Measurements from ENCODE around the gene IFRD1. TPM values are rescaled to one million over a fixed set of nuclear protein-coding genes. Genes with fewer than 3 reads are reported as not detected.

Gene IFRD1
- total and polyA plus RNA-seq, 2 experiments from 2014 or later: 30.8 to 43.3 TPM

GRCh38 chr7:112421666-112422486 is 28.4 kb upstream of the IFRD1 start:
- DNase-seq (ENCODE audit: low read depth in 1 of 2, low spot score in 1 of 2): peak in 1 of 2 donors; percentile 30
- TF ChIP-seq CTCF (IDR thresholded peaks at IDR 0.05; ENCODE audit: low read depth, low read length): no peak
- no peaks in the 10 kb centered on the region for H3K4me1 ChIP-seq (ENCODE audit: low read depth)
- no peaks in the 10 kb centered on the region for H3K9me3 ChIP-seq (ENCODE audit: low read depth)
- H3K36me3 ChIP-seq: no peaks in the 10 kb centered on the region
- H3K27me3 ChIP-seq: no peaks in the 10 kb centered on the region
- no peak overlapping the region for H3K27ac ChIP-seq
- no peak overlapping the region for H3K4me3 ChIP-seq

DNA sequence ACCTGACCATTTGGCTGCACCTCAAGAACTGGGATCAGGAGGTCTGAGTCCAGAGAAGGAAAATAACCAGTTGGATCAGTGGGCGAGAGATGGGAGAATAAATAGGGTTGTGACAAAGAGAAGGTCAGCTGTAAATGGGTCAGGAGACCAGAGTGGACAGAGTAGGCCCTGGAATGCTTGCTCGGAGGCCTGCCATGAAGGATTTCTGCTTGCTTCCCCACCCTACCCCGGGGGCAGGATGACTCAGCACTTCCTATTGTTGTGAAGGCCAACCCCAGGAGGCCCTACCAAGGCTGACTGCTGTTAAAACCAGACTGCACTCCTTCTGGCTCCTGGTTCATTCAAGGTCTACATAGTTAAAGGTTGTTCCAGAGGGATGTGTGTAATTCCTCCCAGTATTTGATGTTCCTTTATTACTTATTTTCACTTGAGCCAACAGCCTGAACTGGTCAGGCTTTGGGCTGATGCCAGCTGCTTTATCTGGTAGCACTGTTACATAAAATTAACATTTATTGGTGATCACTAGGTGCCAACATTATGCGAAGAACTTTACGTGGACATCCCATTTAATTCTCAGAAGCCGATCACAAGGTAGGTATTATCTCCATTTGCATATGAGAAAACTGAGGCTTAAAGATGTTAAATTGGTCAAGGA is 27.3 kb upstream of the IFRD1 start:
- TF ChIP-seq CTCF (IDR thresholded peaks at IDR 0.05; ENCODE audit: low read depth, low read length): no peak
- Histone ChIP-seq H3K36me3 (no peaks in the 10 kb centered on the region), H3K4me1 (ENCODE audit: low read depth) (peaks cover 5% of the 10 kb centered on the region), H3K9me3 (ENCODE audit: low read depth) (no peaks in the 10 kb centered on the region), H3K4me3 (no peak overlapping the region), H3K27me3 (no peaks in the 10 kb centered on the region), H3K27ac (no peak overlapping the region)
- peak; percentile 12 to 96 for DNase-seq (ENCODE audit: low read depth in 1 of 2, low spot score in 1 of 2)

DNA sequence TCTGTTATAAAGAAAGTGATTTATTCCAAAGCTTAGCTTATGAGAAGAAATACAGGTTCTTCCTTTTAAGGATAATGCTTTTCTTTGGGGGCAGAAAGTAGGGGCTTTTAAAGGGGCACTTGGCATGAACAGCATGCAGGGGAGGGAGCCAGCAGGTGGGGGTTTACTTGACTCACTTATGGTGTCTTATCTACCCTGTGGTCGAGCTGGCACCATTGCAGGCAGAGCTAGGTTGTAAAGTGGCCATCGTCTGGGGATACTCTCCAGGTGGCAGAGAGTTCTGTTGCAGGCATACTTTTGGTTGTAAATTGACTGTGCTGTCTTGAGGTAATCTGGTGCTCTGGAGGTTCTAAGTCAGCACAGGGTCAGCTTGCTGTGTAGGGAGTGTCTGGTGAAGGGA is 26.3 kb upstream of the IFRD1 start:
- H3K9me3 ChIP-seq (ENCODE audit: low read depth): no peaks in the 10 kb centered on the region
- H3K27me3 ChIP-seq: no peaks in the 10 kb centered on the region
- TF ChIP-seq CTCF (IDR thresholded peaks at IDR 0.05; ENCODE audit: low read depth, low read length): no peak
- H3K27ac ChIP-seq: no peak overlapping the region
- peaks cover 8% of the 10 kb centered on the region for H3K4me1 ChIP-seq (ENCODE audit: low read depth)
- no peak overlapping the region for H3K4me3 ChIP-seq
- no peak for DNase-seq (ENCODE audit: low read depth in 1 of 2, low spot score in 1 of 2)
- no peaks in the 10 kb centered on the region for H3K36me3 ChIP-seq

DNA sequence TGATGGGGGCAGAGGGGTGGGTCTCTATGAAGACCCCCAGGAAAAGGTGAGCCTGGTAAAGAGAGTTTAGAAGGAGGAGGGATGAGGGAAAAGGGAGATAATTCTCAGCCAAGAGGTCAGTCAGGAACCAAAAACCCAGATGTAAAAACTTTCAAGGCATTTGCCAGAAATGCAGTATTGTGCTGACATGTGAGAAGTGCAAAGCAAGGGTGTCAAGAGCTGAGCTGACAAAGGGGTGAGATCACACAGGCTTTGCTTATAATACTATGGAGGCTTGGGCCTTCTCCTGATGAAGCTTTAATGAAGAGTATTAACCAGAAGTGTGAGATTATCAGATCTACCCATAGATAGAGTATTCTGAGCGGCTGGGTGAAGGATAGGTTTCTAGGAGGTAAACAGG is 22.3 kb upstream of the IFRD1 start:
- no peaks in the 10 kb centered on the region for H3K36me3 ChIP-seq
- TF ChIP-seq CTCF (IDR thresholded peaks at IDR 0.05; ENCODE audit: low read depth, low read length): no peak
- no peak overlapping the region for H3K4me3 ChIP-seq

GRCh38 chr7:112428715-112429114 is 21.5 kb upstream of the IFRD1 start:
- H3K27me3 ChIP-seq: no peaks in the 10 kb centered on the region
- H3K4me1 ChIP-seq (ENCODE audit: low read depth): peaks cover 8% of the 10 kb centered on the region
- no peak for DNase-seq (ENCODE audit: low read depth in 1 of 2, low spot score in 1 of 2)
- H3K27ac ChIP-seq: no peak overlapping the region
- TF ChIP-seq CTCF (IDR thresholded peaks at IDR 0.05; ENCODE audit: low read depth, low read length): no peak
- no peaks in the 10 kb centered on the region for H3K9me3 ChIP-seq (ENCODE audit: low read depth)
- no peak overlapping the region for H3K4me3 ChIP-seq
- no peaks in the 10 kb centered on the region for H3K36me3 ChIP-seq

More for the DNA sequence above, 22.3 kb upstream of the IFRD1 start:
- DNase-seq (ENCODE audit: low read depth in 1 of 2, low spot score in 1 of 2): no peak
- H3K27ac ChIP-seq: no peak overlapping the region
- peaks cover 8% of the 10 kb centered on the region for H3K4me1 ChIP-seq (ENCODE audit: low read depth)
- H3K27me3 ChIP-seq: no peaks in the 10 kb centered on the region
- no peaks in the 10 kb centered on the region for H3K9me3 ChIP-seq (ENCODE audit: low read depth)
